ENCODE results near the gene FTH1. TPM values are rescaled to one million over a fixed set of nuclear protein-coding genes. Genes with fewer than 3 reads are reported as not detected.

FTH1 gene
- total and polyA plus RNA-seq, 2 of the 8 experiments (the other 6 are each of a cell fraction or from before 2014, with no cell fraction given): 1,153 to 1,461 TPM

DNA sequence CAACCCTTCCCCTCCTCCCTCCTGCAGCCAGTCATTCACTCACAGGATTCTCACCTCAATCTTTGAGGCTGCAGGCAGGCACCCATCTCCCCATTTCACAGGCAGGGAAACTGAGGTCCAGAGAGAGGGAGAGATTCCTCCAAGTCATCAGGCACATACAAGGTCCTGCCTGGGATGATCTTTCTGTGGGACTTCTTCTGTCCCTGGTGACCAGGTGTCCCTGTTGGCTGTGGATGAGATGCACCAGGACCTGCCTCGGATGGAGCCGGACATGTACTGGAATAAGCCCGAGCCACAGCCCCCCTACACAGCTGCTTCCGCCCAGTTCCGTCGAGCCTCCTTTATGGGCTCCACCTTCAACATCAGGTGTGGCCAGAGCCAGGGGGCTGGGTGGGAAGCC is 7.8 kb downstream of the FTH1 start:
- H3K36me3 ChIP-seq (ENCODE audit: control insufficient read depth in 2 of 4, insufficient read depth in 4 of 4, low read length in 3 of 4): peaks cover 9 to 19% (median 17%) of the 10 kb centered on the region in 4 experiments; a peak in 7 of 8 replicates
- FAIRE-seq (no peak), DNase-seq (ENCODE audit: low read depth in 1 of 2, low spot score in 2 of 2) (no peak)
- H4K8ac ChIP-seq (ENCODE audit: extremely low read depth, insufficient read depth, low read length): no peak overlapping the region
- H3K79me1 ChIP-seq (ENCODE audit: low read depth, low read length): peaks cover 2% of the 10 kb centered on the region
- H2BK15ac ChIP-seq (ENCODE audit: low read length): no peak overlapping the region
- no peaks in the 10 kb centered on the region for H3K79me2 ChIP-seq (ENCODE audit: control insufficient read depth in 1 of 2, insufficient read depth in 2 of 2, low read length in 2 of 2)
- H3K4ac ChIP-seq (replicated peaks; ENCODE audit: insufficient read length, low read depth, low read length): no peak overlapping the region
- no peak overlapping the region for H3K9ac ChIP-seq (replicated peaks in 1 of 4; ENCODE audit: extremely low read depth in 1 of 4, low read depth in 3 of 4, low read length in 3 of 4)
- peaks cover 2% of the 10 kb centered on the region; the same call in 1 of the 2 replicates for H3K23me2 ChIP-seq (ENCODE audit: low read depth, low read length)
- ChIA-PET CTCF (ENCODE audit: partially characterized antibody) (interaction anchor here (0.6 to 6.0 kb wide), 8 partner anchors 14 to 379 kb away, joined by 3 to 38 read pairs (median 11); no protein-coding TSS in a partner anchor), POLR2A (ENCODE audit: partially characterized antibody) (interaction anchor here (1.2 to 25.7 kb wide), 4 partner anchors 0 to 89 kb away, joined by 3 to 458 read pairs (median 230); partner anchors contain the start of genes BEST1 and FTH1)
- H3K4me2 ChIP-seq (ENCODE audit: insufficient read depth in 1 of 2, low read depth in 2 of 2, low read length in 2 of 2): no peak overlapping the region
- no peak overlapping the region for H4K5ac ChIP-seq (ENCODE audit: insufficient read length, low read depth, low read length)
- no peak overlapping the region for H3K56ac ChIP-seq (replicated peaks; ENCODE audit: insufficient read length, low read depth, low read length)
- no peak overlapping the region for H2BK20ac ChIP-seq (ENCODE audit: low read length)
- 0 out of 2 replicates have a peak overlapping the region, but pooled peaks have one; percentile 2 for H2BK12ac ChIP-seq (ENCODE audit: low read depth, low read length)
- H4K91ac ChIP-seq (replicated peaks; ENCODE audit: insufficient read length, low read length): no peak overlapping the region
- peaks cover 0 to 3% (median 2%) of the 10 kb centered on the region in 4 experiments; a peak in 5 of 7 replicates for H3K4me1 ChIP-seq (replicated peaks in 1 of 4; ENCODE audit: control insufficient read depth in 3 of 4, insufficient read depth in 4 of 4, low read length in 3 of 4)
- H2BK120ac ChIP-seq (replicated peaks; ENCODE audit: low read depth, low read length): no peak overlapping the region
- H4K20me1 ChIP-seq (replicated peaks in 1 of 2; ENCODE audit: control insufficient read depth in 1 of 2, insufficient read depth in 2 of 2, low read length in 2 of 2): peaks cover 0 to 4% of the 10 kb centered on the region in 2 experiments
- no peak overlapping the region for H2BK5ac ChIP-seq (ENCODE audit: low read depth, low read length)
- H3K14ac ChIP-seq (ENCODE audit: insufficient read length): no peak overlapping the region
- H3K9me3 ChIP-seq (ENCODE audit: insufficient read depth in 2 of 2, low read depth in 1 of 2, low read length in 1 of 2): no peaks in the 10 kb centered on the region
- H2AK5ac ChIP-seq (ENCODE audit: low read depth, low read length): no peak overlapping the region
- H2AFZ ChIP-seq (ENCODE audit: low read length): no peak overlapping the region
- H3K23ac ChIP-seq (ENCODE audit: insufficient read length): no peak overlapping the region
- H3K27ac ChIP-seq (ENCODE audit: low read depth, low read length): no peak overlapping the region
- H3K4me3 ChIP-seq (ENCODE audit: extremely low read depth in 1 of 4, insufficient read depth in 2 of 4, low read depth in 3 of 4, low read length in 4 of 4): no peak overlapping the region
- peak; percentile 49; the same call in 1 of the 2 replicates for TF ChIP-seq KDM1A (IDR thresholded peaks at IDR 0.05; ENCODE audit: borderline replicate concordance, low read length)
- TF ChIP-seq, protein P1, sequence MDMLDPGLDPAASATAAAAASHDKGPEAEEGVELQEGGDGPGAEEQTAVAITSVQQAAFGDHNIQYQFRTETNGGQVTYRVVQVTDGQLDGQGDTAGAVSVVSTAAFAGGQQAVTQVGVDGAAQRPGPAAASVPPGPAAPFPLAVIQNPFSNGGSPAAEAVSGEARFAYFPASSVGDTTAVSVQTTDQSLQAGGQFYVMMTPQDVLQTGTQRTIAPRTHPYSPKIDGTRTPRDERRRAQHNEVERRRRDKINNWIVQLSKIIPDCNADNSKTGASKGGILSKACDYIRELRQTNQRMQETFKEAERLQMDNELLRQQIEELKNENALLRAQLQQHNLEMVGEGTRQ (IDR thresholded peaks at IDR 0.05; ENCODE audit: low read length): no peak
- H3K27me3 ChIP-seq (replicated peaks in 1 of 4; ENCODE audit: control insufficient read depth in 3 of 4, extremely low read depth in 1 of 4, insufficient read depth in 3 of 4, low read length in 3 of 4): peaks cover 0 to 5% (median under 1%) of the 10 kb centered on the region in 4 experiments; a peak in 2 of 7 replicates
- WGBS, 2 experiments (ENCODE audit: extremely low coverage in 1 of 2, insufficient coverage in 1 of 2, insufficient read length in 1 of 2, insufficient replicate concordance in 2 of 2, low coverage in 1 of 2, low lambda C conversion rate in 2 of 2, missing lambda C conversion rate in 1 of 2): 93% methylated on average over 6 of the region's 6 CpGs; no CpG with 5 or more reads in 1 of the 2 experiments
- H3K18ac ChIP-seq (ENCODE audit: extremely low read depth, low read length): no peak overlapping the region

Data from H1 (cell line).